Mammary epithelial cell (primary cell): Measurements from ENCODE around the gene MAPK1IP1L.

Experiments
- CTCF ChIP-seq, 2 donors: IDR thresholded peaks in 1 of 2; conservative IDR thresholded peaks in 1 of 2; 2 replicates each; pipeline ENCODE4 v1.5.1; 2011 to 2012; ENCODE audit warnings: inconsistent platforms in 2 of 2, low read length in 2 of 2, mild to moderate bottlenecking in 2 of 2, control low read depth in 1 of 2, low read depth in 1 of 2; ENCODE audit not compliant: insufficient read depth in 1 of 2; ENCODE audit errors: extremely low read depth in 1 of 2
- EZH2 ChIP-seq: IDR thresholded peaks from 2 replicates; pipeline ENCODE4 v1.6.1; 2012; ENCODE audit warnings: low read length, inconsistent platforms, borderline replicate concordance

DNA sequence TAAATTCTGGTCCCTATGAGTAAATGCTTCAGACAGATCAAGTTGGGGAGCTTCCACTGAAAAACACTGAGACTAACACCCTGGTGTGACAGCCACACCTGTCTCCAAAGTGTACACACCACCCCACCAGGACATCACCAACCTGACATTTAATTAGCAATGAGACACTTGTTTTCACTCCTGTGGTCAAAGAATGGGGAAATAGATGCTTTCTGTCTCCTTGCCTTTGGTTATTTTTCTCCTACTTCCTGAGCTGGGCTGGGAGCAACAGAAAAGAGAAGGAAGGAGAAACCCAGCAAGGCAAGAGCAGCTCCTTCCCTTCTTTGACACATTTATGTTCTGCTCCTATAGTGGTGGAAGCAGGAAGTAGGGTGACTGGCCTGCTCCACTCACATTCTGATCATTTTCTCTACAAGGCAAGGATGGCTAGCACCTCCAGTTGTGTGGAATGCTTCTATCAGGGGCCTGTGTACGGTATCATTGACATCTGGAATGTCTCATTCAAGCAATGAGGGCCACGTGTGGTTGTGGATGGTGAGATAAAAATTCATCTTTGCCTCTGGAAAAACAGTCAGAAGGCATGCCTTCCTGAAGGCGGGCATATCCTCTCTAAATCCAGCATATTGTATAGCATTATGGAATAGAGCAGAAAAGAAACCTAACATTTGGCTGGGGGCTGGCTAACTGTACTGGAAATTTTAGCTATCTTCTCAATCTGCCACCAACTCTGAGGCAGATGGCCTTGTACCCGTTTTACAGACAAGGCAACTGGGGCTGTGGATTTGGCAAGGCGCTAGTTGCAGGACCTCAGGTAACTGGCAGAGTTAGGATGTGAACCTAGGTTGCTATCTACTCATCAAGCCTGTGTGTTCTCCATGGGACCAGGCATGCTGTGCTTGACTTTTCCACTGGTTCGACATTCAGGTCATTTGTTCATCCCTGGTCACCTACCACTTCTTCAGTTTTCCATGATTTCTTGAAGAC is 52.8 kb downstream of the MAPK1IP1L start:
- TF ChIP-seq EZH2 (no peak), CTCF (conservative IDR thresholded peaks at IDR 0.05 in 1 of 2, IDR thresholded peaks at IDR 0.05 in 1 of 2; ENCODE audit: extremely low read depth in 1 of 2, insufficient read depth in 1 of 2, low read depth in 1 of 2, low read length in 2 of 2) (no peak)
